ENCODE results near the gene ZNF862. TPM values are rescaled to one million over a fixed set of nuclear protein-coding genes. Genes with fewer than 3 reads are reported as not detected.
"Not testable (repeated sequence)": the region's sequence is repeated elsewhere in the genome, so short reads cannot be mapped to it uniquely, and the experiment has no call there.

ZNF862 gene
- total and polyA plus RNA-seq, 2 of the 13 experiments (the other 11 are each of a cell fraction or from before 2014, with no cell fraction given), result 0.89 to 2.0 TPM

GRCh38 chr7:149894957-149895356 lies 56.8 kb downstream of the ZNF862 start:
- H3K9me3 ChIP-seq (ENCODE audit: low read length); H3K27ac ChIP-seq (ENCODE audit: extremely low read length, insufficient read depth, low read length); H3K27me3 ChIP-seq (ENCODE audit: control insufficient read depth in 1 of 2, insufficient read depth in 2 of 2, low read length in 2 of 2); POLR2A ChIA-PET; DNase-seq (ENCODE audit: low spot score); ATAC-seq; intact Hi-C loops (cut with micrococcal nuclease; ENCODE audit: unreplicated experiment); FAIRE-seq; H3K9ac ChIP-seq (ENCODE audit: insufficient read depth, low read depth, low read length); H3K36me3 ChIP-seq (replicated peaks in 1 of 2; ENCODE audit: control insufficient read depth in 1 of 2, insufficient read depth in 2 of 2, low read length in 2 of 2); BruUV-seq (replicated peaks); in situ Hi-C loops (cut with HindIII; ENCODE audit: extremely low pct_ligation_motif_present, low pct_unique_long_range_greater_than_20kb); H3K79me2 ChIP-seq (ENCODE audit: insufficient read depth, low read length); H3K4me3 ChIP-seq (replicated peaks in 1 of 3; ENCODE audit: insufficient read depth in 1 of 3, low read depth in 2 of 3, low read length in 3 of 3); H3K4me2 ChIP-seq (ENCODE audit: low read depth, low read length); CTCF ChIA-PET (ENCODE audit: low intra/inter-chr PET ratio, low total read pairs); H4K20me1 ChIP-seq (ENCODE audit: insufficient read depth, low read length); H2AFZ ChIP-seq (ENCODE audit: low read length); H3K4me1 ChIP-seq (ENCODE audit: insufficient read depth, low read length): not testable (repeated sequence)
- 72% methylated on average over 8 of the region's 8 CpGs for WGBS (ENCODE audit: low lambda C conversion rate)

- H3K4me1 ChIP-seq (ENCODE audit: insufficient read depth, low read length); H4K20me1 ChIP-seq (ENCODE audit: insufficient read depth, low read length); H3K27me3 ChIP-seq (ENCODE audit: control insufficient read depth in 1 of 2, insufficient read depth in 2 of 2, low read length in 2 of 2); H3K4me3 ChIP-seq (replicated peaks in 1 of 3; ENCODE audit: insufficient read depth in 1 of 3, low read depth in 2 of 3, low read length in 3 of 3); H2AFZ ChIP-seq (ENCODE audit: low read length); POLR2A ChIA-PET; H3K9ac ChIP-seq (ENCODE audit: insufficient read depth, low read depth, low read length); in situ Hi-C loops (cut with HindIII; ENCODE audit: extremely low pct_ligation_motif_present, low pct_unique_long_range_greater_than_20kb); DNase-seq (ENCODE audit: low spot score); BruUV-seq (replicated peaks); H3K36me3 ChIP-seq (replicated peaks in 1 of 2; ENCODE audit: control insufficient read depth in 1 of 2, insufficient read depth in 2 of 2, low read length in 2 of 2); H3K4me2 ChIP-seq (ENCODE audit: low read depth, low read length); CTCF ChIA-PET (ENCODE audit: low intra/inter-chr PET ratio, low total read pairs); intact Hi-C loops (cut with micrococcal nuclease; ENCODE audit: unreplicated experiment); H3K27ac ChIP-seq (ENCODE audit: extremely low read length, insufficient read depth, low read length); H3K9me3 ChIP-seq (ENCODE audit: low read length); H3K79me2 ChIP-seq (ENCODE audit: insufficient read depth, low read length): not testable (repeated sequence)
- ATAC-seq (peak; percentile 79), FAIRE-seq (peak; percentile 21)
- TF ChIP-seq CTCF (CRISPR knock-in tag; IDR thresholded peaks at IDR 0.05) (peak; percentile 33; the same call in 1 of the 2 replicates), MAFK (conservative IDR thresholded peaks at IDR 0.05 in 1 of 2, IDR thresholded peaks at IDR 0.05 in 1 of 2; ENCODE audit: low read length in 2 of 2) (peak in 1 of 2 experiments; percentile 43; a peak in 1 of 4 replicates)
- 53% methylated on average over 3 of the region's 6 CpGs for WGBS (ENCODE audit: low lambda C conversion rate)
Measured at GRCh38 chr7:149907776-149908376, 69.7 kb downstream of the ZNF862 start.

GRCh38 chr7:149910219-149910618 lies 72.0 kb downstream of the ZNF862 start:
- WGBS (ENCODE audit: low lambda C conversion rate), result 93% methylated on average over 7 of the region's 9 CpGs
- in situ Hi-C loops (cut with HindIII; ENCODE audit: extremely low pct_ligation_motif_present, low pct_unique_long_range_greater_than_20kb); H3K27me3 ChIP-seq (ENCODE audit: control insufficient read depth in 1 of 2, insufficient read depth in 2 of 2, low read length in 2 of 2); ATAC-seq; H3K4me3 ChIP-seq (replicated peaks in 1 of 3; ENCODE audit: insufficient read depth in 1 of 3, low read depth in 2 of 3, low read length in 3 of 3); H3K36me3 ChIP-seq (replicated peaks in 1 of 2; ENCODE audit: control insufficient read depth in 1 of 2, insufficient read depth in 2 of 2, low read length in 2 of 2); FAIRE-seq; H3K4me2 ChIP-seq (ENCODE audit: low read depth, low read length); H3K9me3 ChIP-seq (ENCODE audit: low read length); H3K4me1 ChIP-seq (ENCODE audit: insufficient read depth, low read length); POLR2A ChIA-PET; H3K9ac ChIP-seq (ENCODE audit: insufficient read depth, low read depth, low read length); DNase-seq (ENCODE audit: low spot score); CTCF ChIA-PET (ENCODE audit: low intra/inter-chr PET ratio, low total read pairs); H4K20me1 ChIP-seq (ENCODE audit: insufficient read depth, low read length); intact Hi-C loops (cut with micrococcal nuclease; ENCODE audit: unreplicated experiment); H3K79me2 ChIP-seq (ENCODE audit: insufficient read depth, low read length); H2AFZ ChIP-seq (ENCODE audit: low read length); H3K27ac ChIP-seq (ENCODE audit: extremely low read length, insufficient read depth, low read length); BruUV-seq (replicated peaks): not testable (repeated sequence)

GRCh38 chr7:149912126-149912525 lies 74.0 kb downstream of the ZNF862 start:
- in situ Hi-C loops (cut with HindIII; ENCODE audit: extremely low pct_ligation_motif_present, low pct_unique_long_range_greater_than_20kb); H3K36me3 ChIP-seq (replicated peaks in 1 of 2; ENCODE audit: control insufficient read depth in 1 of 2, insufficient read depth in 2 of 2, low read length in 2 of 2); POLR2A ChIA-PET; H3K27ac ChIP-seq (ENCODE audit: extremely low read length, insufficient read depth, low read length); intact Hi-C loops (cut with micrococcal nuclease; ENCODE audit: unreplicated experiment); FAIRE-seq; H3K4me2 ChIP-seq (ENCODE audit: low read depth, low read length); H3K9me3 ChIP-seq (ENCODE audit: low read length); H3K4me3 ChIP-seq (replicated peaks in 1 of 3; ENCODE audit: insufficient read depth in 1 of 3, low read depth in 2 of 3, low read length in 3 of 3); DNase-seq (ENCODE audit: low spot score); H3K4me1 ChIP-seq (ENCODE audit: insufficient read depth, low read length); H2AFZ ChIP-seq (ENCODE audit: low read length); H3K27me3 ChIP-seq (ENCODE audit: control insufficient read depth in 1 of 2, insufficient read depth in 2 of 2, low read length in 2 of 2); H3K9ac ChIP-seq (ENCODE audit: insufficient read depth, low read depth, low read length); H3K79me2 ChIP-seq (ENCODE audit: insufficient read depth, low read length); ATAC-seq; H4K20me1 ChIP-seq (ENCODE audit: insufficient read depth, low read length); BruUV-seq (replicated peaks); CTCF ChIA-PET (ENCODE audit: low intra/inter-chr PET ratio, low total read pairs): not testable (repeated sequence)
- WGBS (ENCODE audit: low lambda C conversion rate), result 37% methylated on average over 2 of the region's 4 CpGs
